ENCODE results near the gene GRIK5.
"Not testable (repeated sequence)": the region's sequence is repeated elsewhere in the genome, so short reads cannot be mapped to it uniquely, and the experiment has no call there.

The GRIK5 gene

DNA sequence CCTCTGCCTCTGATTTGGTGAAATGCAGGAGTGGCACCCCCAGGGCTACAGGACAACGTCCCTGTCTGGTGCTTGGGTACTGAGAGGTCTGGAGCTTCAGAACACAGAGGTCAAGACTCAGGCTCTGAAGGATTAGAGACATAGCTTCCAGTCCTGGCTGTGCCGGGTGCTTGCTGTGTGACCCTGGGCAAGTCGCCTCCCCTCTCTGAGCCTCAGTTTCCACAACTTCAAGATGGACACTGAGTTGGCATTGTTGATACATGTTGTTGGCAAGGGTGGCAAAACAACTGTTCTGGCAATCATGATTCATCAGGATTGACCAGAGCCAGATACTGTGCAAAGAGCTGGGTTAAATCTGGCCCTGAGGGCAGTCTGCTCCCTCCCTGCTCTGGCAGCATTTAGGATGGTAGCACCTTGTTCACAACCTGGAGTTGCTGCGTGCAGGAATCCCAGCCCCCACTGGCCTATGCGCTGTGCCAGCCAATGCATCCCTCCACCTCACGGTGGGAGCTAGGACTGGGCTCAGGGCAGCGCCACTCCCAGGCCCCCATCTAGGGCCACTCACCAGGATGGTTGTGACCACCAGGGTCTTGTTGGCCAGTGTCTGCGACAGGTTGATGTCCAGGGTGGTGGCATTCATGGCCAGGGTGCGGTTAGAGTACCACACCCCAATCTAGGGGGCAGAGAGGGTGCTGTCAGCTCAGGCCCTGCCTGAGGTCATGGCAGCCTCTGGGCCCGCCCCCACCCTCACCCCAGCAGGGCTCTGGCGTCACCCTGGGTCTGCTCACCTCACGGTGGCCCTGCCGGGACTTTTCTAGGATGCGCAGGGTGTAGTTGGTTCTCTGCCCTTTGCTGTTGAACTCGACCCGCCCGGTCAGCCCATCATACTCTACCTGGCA lies 16.7 kb downstream of the GRIK5 start:
- no peak overlapping the region for H3K4me3 ChIP-seq (ENCODE audit: low read depth, low read length)

DNA sequence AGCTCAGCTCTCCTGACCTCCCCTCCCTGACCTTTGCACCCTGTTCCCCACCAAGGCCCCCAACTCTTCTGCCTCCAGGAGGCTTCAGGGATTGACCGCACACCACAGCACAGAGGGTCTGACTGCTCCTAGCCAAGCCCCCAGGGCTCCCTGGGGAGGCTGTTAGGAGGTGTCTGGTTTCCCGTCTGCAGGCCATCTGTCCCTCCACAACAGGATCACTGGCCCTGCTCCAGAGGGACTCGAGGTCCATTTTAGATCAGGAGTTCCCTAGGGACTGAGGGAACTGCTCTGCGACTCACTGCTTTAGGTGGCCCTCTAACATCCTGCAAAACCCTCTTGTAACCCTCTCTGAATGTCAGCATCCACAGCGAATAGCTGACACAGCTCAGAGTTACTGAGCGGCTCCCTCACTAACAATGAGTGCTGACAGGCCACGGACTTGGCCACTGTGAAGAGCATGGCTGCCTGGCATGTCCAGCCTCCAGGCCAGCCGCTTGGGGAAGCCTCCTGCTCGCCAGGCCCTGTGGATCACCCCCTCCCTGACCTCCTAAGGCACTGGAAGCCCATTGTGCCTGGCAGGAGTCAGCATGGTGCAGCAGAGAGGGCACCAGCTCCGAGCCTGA lies 17.7 kb downstream of the GRIK5 start:
- no peak overlapping the region for H3K4me3 ChIP-seq (ENCODE audit: low read depth, low read length)

- H3K4me3 ChIP-seq (ENCODE audit: low read depth, low read length), result no peak overlapping the region
Observed at GRCh38 chr19:42051166-42052115, 18.6 kb downstream of the GRIK5 start.

DNA sequence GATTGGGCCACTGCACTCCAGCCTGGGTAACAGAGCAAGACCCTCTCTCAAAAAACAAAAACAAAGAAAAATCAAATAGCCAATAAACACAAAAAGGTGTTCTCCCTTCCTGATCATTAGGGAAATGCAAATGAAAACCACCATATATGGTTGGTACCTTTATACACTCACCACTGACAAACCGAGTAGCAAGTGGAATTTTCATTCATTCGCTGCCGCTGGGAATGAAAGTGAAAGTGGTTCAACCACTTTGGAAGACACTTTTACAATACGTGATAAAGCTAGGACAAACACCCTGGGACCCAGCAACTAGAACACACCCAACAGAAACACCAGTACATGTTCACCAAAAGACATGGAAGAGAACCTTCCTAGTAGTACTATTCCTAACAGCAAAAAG lies 21.0 kb downstream of the GRIK5 start:
- no peak overlapping the region for H3K4me3 ChIP-seq (ENCODE audit: low read depth, low read length)

GRCh38 chr19:42045575-42045974 lies 24.4 kb downstream of the GRIK5 start:
- no peak overlapping the region for H3K4me3 ChIP-seq (ENCODE audit: low read depth, low read length)

GRCh38 chr19:42042455-42043170 lies 27.4 kb downstream of the GRIK5 start:
- H3K4me3 ChIP-seq (ENCODE audit: low read depth, low read length), result no peak overlapping the region

DNA sequence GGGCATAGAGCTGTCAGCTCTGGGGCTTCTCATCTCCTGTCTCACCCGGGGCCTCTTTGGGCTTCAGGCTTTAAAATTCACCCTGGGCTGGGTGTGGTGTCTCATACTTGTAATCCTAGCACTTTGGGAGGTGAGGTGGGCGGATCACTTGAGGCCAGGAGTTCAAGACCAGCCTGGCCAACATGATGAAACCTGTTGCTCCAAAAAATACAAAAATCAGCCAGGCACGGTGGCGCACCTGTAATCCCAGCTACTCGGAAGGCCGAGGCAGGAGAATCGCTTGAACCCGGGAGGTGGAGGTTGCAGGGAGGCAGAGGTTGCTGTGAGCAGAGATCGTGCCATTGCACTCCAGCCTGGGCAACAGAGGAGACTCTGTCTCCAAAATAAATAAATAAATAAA lies 29.5 kb downstream of the GRIK5 start:
- not testable (repeated sequence) for H3K4me3 ChIP-seq (ENCODE audit: low read depth, low read length)

DNA sequence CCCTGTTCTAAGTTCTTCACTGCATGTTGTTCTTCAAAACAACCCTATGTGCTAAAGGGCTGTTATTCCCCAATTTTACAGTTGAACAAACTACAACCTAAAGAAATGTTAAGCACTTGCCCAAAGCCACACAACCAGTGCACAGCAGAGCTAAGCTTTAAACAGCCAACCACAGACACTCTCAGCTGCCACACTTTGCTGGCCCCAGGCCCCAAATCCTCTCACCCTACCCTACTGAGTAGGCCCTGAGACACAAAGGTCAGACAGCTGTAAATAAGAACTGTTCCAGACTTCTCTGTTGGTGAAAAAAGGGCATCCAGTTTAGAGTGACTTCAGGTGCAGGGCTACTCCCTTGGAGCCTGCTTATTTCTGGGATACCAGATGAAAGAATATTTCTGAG lies 30.0 kb downstream of the GRIK5 start:
- H3K4me3 ChIP-seq (ENCODE audit: low read depth, low read length), result no peak overlapping the region

- H3K4me3 ChIP-seq (ENCODE audit: low read depth, low read length), result no peak overlapping the region
Observed at GRCh38 chr19:42038666-42039065, 31.3 kb downstream of the GRIK5 start.

GRCh38 chr19:42037649-42038048 lies 32.4 kb downstream of the GRIK5 start:
- no peak overlapping the region for H3K4me3 ChIP-seq (ENCODE audit: low read depth, low read length)

GRCh38 chr19:42034640-42035391 lies 35.2 kb downstream of the GRIK5 start:
- not testable (repeated sequence) for H3K4me3 ChIP-seq (ENCODE audit: low read depth, low read length)

DNA sequence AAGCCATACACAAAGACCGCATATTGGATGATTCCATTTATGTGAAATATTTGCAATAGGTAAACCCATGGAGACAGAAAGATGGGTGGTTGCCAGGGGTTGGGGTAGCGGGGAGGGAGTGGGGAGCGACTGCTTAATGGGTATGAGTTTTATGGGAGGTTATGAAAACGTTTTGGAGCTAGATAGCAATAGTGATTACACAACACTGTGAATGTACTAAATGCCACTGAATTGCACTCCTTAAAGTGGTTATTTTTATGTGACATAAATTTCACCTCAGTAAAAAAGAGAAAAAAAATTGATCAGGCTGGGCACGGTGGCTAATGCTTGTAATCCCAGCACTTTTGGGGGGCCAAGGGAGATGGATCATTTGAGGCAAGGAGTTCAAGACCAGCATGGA lies 36.6 kb downstream of the GRIK5 start:
- H3K4me3 ChIP-seq (ENCODE audit: low read depth, low read length), result no peak overlapping the region

DNA sequence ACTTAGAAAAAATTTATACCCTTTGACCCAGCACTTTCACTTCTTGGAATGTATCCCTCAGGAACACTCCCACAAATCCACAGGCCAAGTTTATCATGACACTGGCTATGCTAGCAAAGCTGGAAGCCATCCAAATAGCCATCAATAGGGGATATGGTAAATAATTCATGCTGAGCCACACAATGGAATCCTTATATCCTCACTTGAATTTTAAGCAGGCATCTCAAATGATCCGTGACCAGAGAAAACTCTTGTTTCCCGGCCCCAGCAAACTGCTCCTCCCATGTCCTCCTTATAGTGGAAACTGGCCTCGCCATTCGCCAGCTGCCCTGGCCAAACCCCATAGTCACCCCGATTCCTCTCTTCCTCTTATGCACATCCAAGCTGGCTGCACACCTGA lies 37.6 kb downstream of the GRIK5 start:
- H3K4me3 ChIP-seq (ENCODE audit: low read depth, low read length), result no peak overlapping the region

GRCh38 chr19:42030645-42031440 lies 39.2 kb downstream of the GRIK5 start:
- no peak overlapping the region for H3K4me3 ChIP-seq (ENCODE audit: low read depth, low read length)

DNA sequence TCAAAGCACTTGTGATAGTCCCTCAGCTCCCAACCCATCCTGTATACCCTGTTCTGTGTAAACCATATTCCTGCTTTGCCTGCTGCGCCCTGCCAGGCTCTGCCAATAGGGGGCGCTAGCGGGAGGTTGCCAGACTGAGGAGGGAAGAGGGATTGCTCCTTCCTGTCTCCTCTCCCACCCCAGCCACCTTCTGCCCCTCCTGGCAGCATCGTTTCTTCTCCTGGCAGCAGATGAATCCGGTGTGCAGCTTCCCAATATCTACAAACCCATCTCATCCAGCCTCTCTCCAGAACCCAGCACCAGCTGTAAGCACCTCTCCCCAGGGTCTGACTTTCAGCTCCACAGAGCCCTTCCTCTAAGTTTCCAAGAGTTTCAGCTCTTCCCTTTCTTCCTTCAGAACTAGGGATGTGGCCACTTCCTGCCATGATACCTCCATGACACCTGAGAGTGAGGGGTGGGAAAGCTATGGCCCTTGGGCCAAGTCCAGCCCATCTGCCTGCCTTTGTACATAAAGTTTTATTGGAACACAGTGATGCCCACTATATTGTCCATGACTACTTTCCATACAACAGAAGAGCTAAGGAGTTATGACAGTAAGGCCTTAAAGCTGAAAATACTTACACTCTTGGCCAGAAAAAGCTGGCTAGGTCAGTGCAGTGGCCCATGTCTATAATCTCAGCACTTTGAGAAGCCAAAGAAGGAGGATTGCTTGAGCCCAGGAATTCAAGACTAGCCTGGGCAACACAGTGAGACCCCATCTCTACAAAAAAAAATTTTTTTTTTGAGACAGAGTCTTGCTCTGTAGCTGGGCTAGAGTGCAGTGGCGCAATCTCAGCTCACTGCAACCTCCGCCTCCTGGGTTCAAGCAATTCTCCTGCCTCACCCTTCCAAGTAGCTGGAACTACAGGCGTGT lies 41.4 kb downstream of the GRIK5 start:
- H3K4me3 ChIP-seq (ENCODE audit: low read depth, low read length), result no peak overlapping the region

- no peak overlapping the region for H3K4me3 ChIP-seq (ENCODE audit: low read depth, low read length)
Observed at GRCh38 chr19:42024622-42025111, 45.3 kb downstream of the GRIK5 start.

GRCh38 chr19:42023943-42024260 lies 46.1 kb downstream of the GRIK5 start:
- no peak overlapping the region for H3K4me3 ChIP-seq (ENCODE audit: low read depth, low read length)

Data from iPS-11a (cell line).